ENCODE data around the gene MOB3A. TPM values are rescaled to one million over a fixed set of nuclear protein-coding genes. Genes with fewer than 3 reads are reported as not detected.

Gene MOB3A
- total and polyA plus RNA-seq, 11 donors = 7.1 to 32.3 (median 16.7) TPM

- DNase-seq = no peak
- peaks cover 0 to 100% (median 100%) of the 10 kb centered on the region in 9 donors for H3K36me3 ChIP-seq
- no peaks in the 10 kb centered on the region for H3K27me3 ChIP-seq
- intact Hi-C loops (cut with DNase I) = no loop called here
- WGBS, 4 donors = 89 to 93% (median 91%) methylated on average over 17 to 18 of the region's 18 CpGs
- no peak for ATAC-seq
- TF ChIP-seq CTCF (IDR thresholded peaks at IDR 0.05) (no peak), POLR2A (IDR thresholded peaks at IDR 0.05) (no peak)
- peaks cover 0 to 1% (median 0%) of the 10 kb centered on the region in 12 donors for H3K4me1 ChIP-seq
- H3K9me3 ChIP-seq = no peaks in the 10 kb centered on the region
- H3K4me3 ChIP-seq = no peak overlapping the region
- no peak overlapping the region for H3K27ac ChIP-seq
Observed at GRCh38 chr19:2118438-2118837, 22.3 kb upstream of the MOB3A start.

- DNase-seq (no peak), ATAC-seq (no peak)
- TF ChIP-seq CTCF (IDR thresholded peaks at IDR 0.05) = no peak
- no peak for TF ChIP-seq POLR2A (IDR thresholded peaks at IDR 0.05)
- Histone ChIP-seq H3K36me3 (peaks cover 0 to 100% (median 100%) of the 10 kb centered on the region in 9 donors), H3K27ac (no peak overlapping the region), H3K27me3 (no peaks in the 10 kb centered on the region), H3K4me3 (no peak overlapping the region), H3K4me1 (peaks cover 0 to 8% (median 0%) of the 10 kb centered on the region in 12 donors), H3K9me3 (no peaks in the 10 kb centered on the region)
- intact Hi-C loops (cut with DNase I) = no loop called here
- WGBS, 4 donors = 91 to 96% (median 94%) methylated on average over 22 to 27 of the region's 27 CpGs
Observed at GRCh38 chr19:2117215-2117960, 21.3 kb upstream of the MOB3A start.

GRCh38 chr19:2116507-2116906 lies 20.4 kb upstream of the MOB3A start:
- no peak for TF ChIP-seq CTCF (IDR thresholded peaks at IDR 0.05)
- no peak for TF ChIP-seq POLR2A (IDR thresholded peaks at IDR 0.05)
- Histone ChIP-seq H3K27ac (no peak overlapping the region), H3K36me3 (peaks cover 0 to 100% (median 100%) of the 10 kb centered on the region in 9 donors), H3K4me1 (peaks cover 0 to 8% (median 0%) of the 10 kb centered on the region in 12 donors), H3K27me3 (no peaks in the 10 kb centered on the region), H3K9me3 (no peaks in the 10 kb centered on the region), H3K4me3 (no peak overlapping the region)
- WGBS, 4 donors = 94 to 98% (median 96%) methylated on average over 11 to 25 of the region's 25 CpGs
- intact Hi-C loops (cut with DNase I) = no loop called here
- no peak for ATAC-seq
- no peak for DNase-seq

GRCh38 chr19:2115911-2116426 lies 19.8 kb upstream of the MOB3A start:
- intact Hi-C loops (cut with DNase I) = no loop called here
- peaks cover 0 to 100% (median 100%) of the 10 kb centered on the region in 9 donors for H3K36me3 ChIP-seq
- TF ChIP-seq POLR2A (IDR thresholded peaks at IDR 0.05) (no peak), CTCF (IDR thresholded peaks at IDR 0.05) (no peak)
- DNase-seq = no peak
- H3K27me3 ChIP-seq = no peaks in the 10 kb centered on the region
- no peak for ATAC-seq
- WGBS, 4 donors = 94 to 97% (median 95%) methylated on average over 22 to 24 of the region's 24 CpGs
- H3K27ac ChIP-seq = no peak overlapping the region
- no peaks in the 10 kb centered on the region for H3K9me3 ChIP-seq
- H3K4me1 ChIP-seq = peaks cover 0 to 8% (median 0%) of the 10 kb centered on the region in 12 donors
- H3K4me3 ChIP-seq = no peak overlapping the region
